ENCODE measurements around the gene ZNF593OS. TPM values are rescaled to one million over a fixed set of nuclear protein-coding genes. Genes with fewer than 3 reads are reported as not detected.
A peak's percentile ranks its signal among the peaks of the same experiment; 100 is the strongest.

The ZNF593OS gene
- total RNA-seq, 4 donors from 2014 or later: 0.66 TPM; not detected in 2

- no peak for DNase-seq
- Histone ChIP-seq H3K27ac (no peak overlapping the region), H3K9me3 (no peaks in the 10 kb centered on the region), H3K36me3 (no peaks in the 10 kb centered on the region), H3K27me3 (no peaks in the 10 kb centered on the region), H3K4me1 (peaks cover 18 to 19% of the 10 kb centered on the region in 2 donors), H3K4me3 (no peak overlapping the region)
- TF ChIP-seq CTCF (IDR thresholded peaks at IDR 0.05 in 4 of 5, conservative IDR thresholded peaks at IDR 0.05 in 1 of 5) (no peak), POLR2A (IDR thresholded peaks at IDR 0.05) (no peak)
- no peak for ATAC-seq
- intact Hi-C loops (cut with DNase I; ENCODE audit: low total_unique reads) (no loop called here), in situ Hi-C loops (cut with MboI; ENCODE audit: low sequenced_read_pairs in 4 of 4) (loop anchor here in 1 of 4 donors (25.0 kb wide), 1 partner anchor 242 kb away; the partner anchor contains the start of gene PAQR7)
Measured at GRCh38 chr1:26129778-26130177, 41.9 kb downstream of the ZNF593OS start.

GRCh38 chr1:26127235-26128163 is 44.1 kb downstream of the ZNF593OS start:
- DNase-seq (peak in 1 of 2 donors; percentile 31), ATAC-seq (peak in 1 of 2 donors; percentile 55)
- peak overlapping the region; percentile 60 to 84 (median 62) for H3K27ac ChIP-seq
- intact Hi-C loops (cut with DNase I; ENCODE audit: low total_unique reads): no loop called here
- no peaks in the 10 kb centered on the region for H3K27me3 ChIP-seq
- peak overlapping the region in 3 of 4 donors; percentile 3 to 16 (median 10) for H3K4me3 ChIP-seq
- no peaks in the 10 kb centered on the region for H3K36me3 ChIP-seq
- H3K9me3 ChIP-seq: no peaks in the 10 kb centered on the region
- TF ChIP-seq CTCF (IDR thresholded peaks at IDR 0.05 in 4 of 5, conservative IDR thresholded peaks at IDR 0.05 in 1 of 5) (no peak), POLR2A (IDR thresholded peaks at IDR 0.05) (no peak)
- peaks cover 40 to 42% of the 10 kb centered on the region in 2 donors for H3K4me1 ChIP-seq
- in situ Hi-C loops (cut with MboI; ENCODE audit: low sequenced_read_pairs in 4 of 4): loop anchor here in 1 of 4 donors (25.0 kb wide), 1 partner anchor 240 kb away; the partner anchor contains the start of gene PAQR7

- Histone ChIP-seq H3K27me3 (no peaks in the 10 kb centered on the region), H3K4me1 (peaks cover 48 to 52% of the 10 kb centered on the region in 2 donors), H3K36me3 (no peaks in the 10 kb centered on the region), H3K4me3 (no peak overlapping the region), H3K9me3 (no peaks in the 10 kb centered on the region), H3K27ac (peak overlapping the region; percentile 60 to 84 (median 62))
- DNase-seq (no peak), ATAC-seq (no peak)
- in situ Hi-C loops (cut with MboI; ENCODE audit: low sequenced_read_pairs in 4 of 4): loop anchor here in 1 of 4 donors (25.0 kb wide), 1 partner anchor 239 kb away; the partner anchor contains the start of gene PAQR7
- intact Hi-C loops (cut with DNase I; ENCODE audit: low total_unique reads): no loop called here
- no peak for TF ChIP-seq CTCF (IDR thresholded peaks at IDR 0.05 in 4 of 5, conservative IDR thresholded peaks at IDR 0.05 in 1 of 5)
- TF ChIP-seq POLR2A (IDR thresholded peaks at IDR 0.05): no peak
Measured at GRCh38 chr1:26126321-26127084, 45.1 kb downstream of the ZNF593OS start.

- no peak for TF ChIP-seq POLR2A (IDR thresholded peaks at IDR 0.05)
- no peak for TF ChIP-seq CTCF (IDR thresholded peaks at IDR 0.05 in 4 of 5, conservative IDR thresholded peaks at IDR 0.05 in 1 of 5)
- in situ Hi-C loops (cut with MboI; ENCODE audit: low sequenced_read_pairs in 4 of 4): loop anchor here in 1 of 4 donors (25.0 kb wide), 1 partner anchor 239 kb away; the partner anchor contains the start of gene PAQR7
Measured at GRCh38 chr1:26125946-26126320, 45.7 kb downstream of the ZNF593OS start.

More at GRCh38 chr1:26125946-26126320, 45.7 kb downstream of the ZNF593OS start:
- Histone ChIP-seq H3K4me1 (peaks cover 53 to 58% of the 10 kb centered on the region in 2 donors), H3K36me3 (no peaks in the 10 kb centered on the region), H3K4me3 (no peak overlapping the region), H3K27ac (peak overlapping the region; percentile 31 to 84 (median 70)), H3K27me3 (no peaks in the 10 kb centered on the region), H3K9me3 (no peaks in the 10 kb centered on the region)
- intact Hi-C loops (cut with DNase I; ENCODE audit: low total_unique reads): loop anchor here (2.0 kb wide), 1 partner anchor 15 kb away; the partner anchor contains the start of gene PDIK1L
- ATAC-seq (no peak), DNase-seq (no peak)
